Upper lobe of left lung (tissue), 6 donors: ENCODE data around the gene TNS1. TPM values are rescaled to one million over a fixed set of nuclear protein-coding genes. Genes with fewer than 3 reads are reported as not detected.

Source experiments
- ATAC-seq, 2 donors: fragments of 200-7000 bp; cut with Tn5 transposase; one replicate each; pipeline ENCODE4 v1.9.1; 2022; ENCODE audit warnings: mild to moderate bottlenecking in 2 of 2, moderate library complexity in 2 of 2; ENCODE audit not compliant: low FRiP score in 2 of 2
- DNase-seq, 2 donors: peaks; one replicate each; pipeline ENCODE4 v3.0.0-alpha.2; 2019 to 2020
- H3K27ac ChIP-seq, 4 donors: fragments of 200-600 bp; sonication (generic); one replicate each; pipeline ENCODE4 v1.5.1; 2016 to 2019
- H3K27me3 ChIP-seq, 4 donors: fragments of 200-600 bp; sonication (generic); one replicate each; pipeline ENCODE4 v1.5.1; 2017 to 2019
- H3K36me3 ChIP-seq, 4 donors: fragments of 200-600 bp; sonication (generic); one replicate each; pipeline ENCODE4 v1.5.1; 2016 to 2019
- H3K4me1 ChIP-seq, 4 donors: fragments of 200-600 bp; sonication (generic); one replicate each; pipeline ENCODE4 v1.5.1; 2018 to 2019
- H3K4me3 ChIP-seq, 4 donors: fragments of 200-600 bp; sonication (generic); one replicate each; pipeline ENCODE4 v1.5.1; 2017 to 2019; ENCODE audit warnings: mild to moderate bottlenecking in 2 of 4, moderate library complexity in 1 of 4
- H3K9me3 ChIP-seq, 4 donors: fragments of 200-600 bp; sonication (generic); one replicate each; pipeline ENCODE4 v1.5.1; 2018 to 2019
- EP300 ChIP-seq, 4 donors: sonication (generic); formaldehyde crosslinking; IDR thresholded peaks; one replicate each; pipeline ENCODE4 v1.5.1; 2017; ENCODE audit warnings: antibody characterized with exemption in 4 of 4, control low read depth in 2 of 4
- POLR2A ChIP-seq, 4 donors: fragments of 450-650 bp; IDR thresholded peaks; one replicate each; pipeline ENCODE4 v1.5.1; 2016 to 2017; ENCODE audit warnings: antibody characterized with exemption in 4 of 4, mild to moderate bottlenecking in 2 of 4
- POLR2AphosphoS5 ChIP-seq, 2 donors: sonication (generic); formaldehyde crosslinking; IDR thresholded peaks; one replicate each; pipeline ENCODE4 v1.5.1; 2017; ENCODE audit warnings: antibody characterized with exemption in 2 of 2
- WGBS, 2 donors: methylation state at CpG; one replicate each; pipeline ENCODE4 v1.1.5; 2017 to 2018; 5-methylcytosine and 5-hydroxymethylcytosine counted together
- total RNA-seq, 6 donors: library from RNA; depleted of rRNA in 4 of 6; stranded (reverse); fragments of >200 nt in 4 of 6; gene quantifications; one replicate each; pipeline versions ENCODE4 v1.1.0 to v1.2.1, GENCODE V29; 2016 to 2021
- TF ChIP-seq, protein P1 (sequence below), 6 experiments: fragments of 450-650 bp in 4 of 6; fragments of 200-600 bp in 2 of 6; sonication (generic) in 2 of 6; IDR thresholded peaks; one replicate each; pipeline ENCODE4 v1.5.1; 2016 to 2019; ENCODE audit warnings: antibody characterized with exemption in 6 of 6
- donor health status: DM: no; HTN: no; CAD: no; lungs with moderate emphysema.
- donor health status: DM: no; HTN: yes; CAD: no; lungs with severe emphysema.

Gene TNS1
- total RNA-seq, 6 donors from 2014 or later, result 325 to 1,095 (median 550) TPM

DNA sequence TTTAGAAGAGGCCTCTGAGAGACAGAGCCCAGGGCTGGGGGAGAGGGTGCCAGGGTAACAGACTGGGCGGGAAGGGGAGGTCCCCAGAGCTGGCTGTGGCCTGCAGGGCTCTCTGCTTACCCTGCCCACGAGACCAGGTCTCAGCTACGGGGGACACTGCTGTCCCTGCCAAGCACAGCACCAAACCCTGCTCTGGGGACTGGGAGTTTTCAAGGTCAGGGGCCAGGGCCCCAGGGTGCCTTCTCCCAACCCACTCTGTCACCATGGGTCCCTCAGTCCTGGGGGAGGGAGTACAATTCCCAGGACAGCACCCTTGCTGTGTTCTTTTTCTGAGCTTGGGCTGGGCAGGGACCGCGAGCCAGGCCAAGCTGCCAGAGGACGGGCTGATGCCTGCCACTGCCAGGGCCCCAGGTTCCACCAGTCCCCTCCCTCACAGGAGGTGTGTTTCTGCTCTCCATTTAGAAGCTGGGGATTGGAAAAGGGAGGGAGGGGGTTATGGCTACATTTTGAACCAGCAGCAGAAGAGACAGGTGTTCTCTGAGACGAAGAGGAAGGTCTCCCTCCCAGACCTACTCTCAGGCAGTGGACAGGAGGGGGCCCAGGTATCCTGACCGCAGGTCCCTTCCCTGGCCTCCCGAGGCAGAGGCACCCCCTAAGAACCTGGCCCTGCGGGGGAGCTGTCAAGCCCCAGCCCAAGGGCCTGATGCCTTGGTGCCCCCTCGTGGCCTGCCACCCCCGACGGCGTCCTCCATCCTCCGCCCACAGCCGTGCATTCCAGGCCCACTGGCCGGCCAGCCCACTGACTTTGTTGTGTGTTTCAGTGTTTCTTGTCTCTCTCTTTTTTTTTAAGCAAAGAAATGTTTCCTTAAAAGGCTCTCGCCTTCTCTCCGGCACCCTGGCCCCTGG, 80.4 kb downstream of the TNS1 start:
- 26 to 46% methylated on average over 13 to 17 of the region's 19 CpGs for WGBS, 2 donors
- no peak overlapping the region for H3K4me3 ChIP-seq
- no peaks in the 10 kb centered on the region for H3K27me3 ChIP-seq
- peaks cover 87 to 100% (median 94%) of the 10 kb centered on the region in 4 donors for H3K4me1 ChIP-seq
- no peak for TF ChIP-seq POLR2A (IDR thresholded peaks at IDR 0.05)
- TF ChIP-seq, protein P1, sequence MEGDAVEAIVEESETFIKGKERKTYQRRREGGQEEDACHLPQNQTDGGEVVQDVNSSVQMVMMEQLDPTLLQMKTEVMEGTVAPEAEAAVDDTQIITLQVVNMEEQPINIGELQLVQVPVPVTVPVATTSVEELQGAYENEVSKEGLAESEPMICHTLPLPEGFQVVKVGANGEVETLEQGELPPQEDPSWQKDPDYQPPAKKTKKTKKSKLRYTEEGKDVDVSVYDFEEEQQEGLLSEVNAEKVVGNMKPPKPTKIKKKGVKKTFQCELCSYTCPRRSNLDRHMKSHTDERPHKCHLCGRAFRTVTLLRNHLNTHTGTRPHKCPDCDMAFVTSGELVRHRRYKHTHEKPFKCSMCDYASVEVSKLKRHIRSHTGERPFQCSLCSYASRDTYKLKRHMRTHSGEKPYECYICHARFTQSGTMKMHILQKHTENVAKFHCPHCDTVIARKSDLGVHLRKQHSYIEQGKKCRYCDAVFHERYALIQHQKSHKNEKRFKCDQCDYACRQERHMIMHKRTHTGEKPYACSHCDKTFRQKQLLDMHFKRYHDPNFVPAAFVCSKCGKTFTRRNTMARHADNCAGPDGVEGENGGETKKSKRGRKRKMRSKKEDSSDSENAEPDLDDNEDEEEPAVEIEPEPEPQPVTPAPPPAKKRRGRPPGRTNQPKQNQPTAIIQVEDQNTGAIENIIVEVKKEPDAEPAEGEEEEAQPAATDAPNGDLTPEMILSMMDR (IDR thresholded peaks at IDR 0.05), result peak in 4 of 6 experiments; percentile 19 to 47 (median 40)
- peak in 1 of 2 donors; percentile 37 for TF ChIP-seq POLR2AphosphoS5 (IDR thresholded peaks at IDR 0.05)
- DNase-seq (peak in 1 of 2 donors; percentile 87), ATAC-seq (peak; percentile 9 to 37)
- no peaks in the 10 kb centered on the region for H3K9me3 ChIP-seq
- peaks cover 0 to 31% (median 0%) of the 10 kb centered on the region in 4 donors for H3K36me3 ChIP-seq
- peak overlapping the region; percentile 89 to 99 (median 92) for H3K27ac ChIP-seq

DNA sequence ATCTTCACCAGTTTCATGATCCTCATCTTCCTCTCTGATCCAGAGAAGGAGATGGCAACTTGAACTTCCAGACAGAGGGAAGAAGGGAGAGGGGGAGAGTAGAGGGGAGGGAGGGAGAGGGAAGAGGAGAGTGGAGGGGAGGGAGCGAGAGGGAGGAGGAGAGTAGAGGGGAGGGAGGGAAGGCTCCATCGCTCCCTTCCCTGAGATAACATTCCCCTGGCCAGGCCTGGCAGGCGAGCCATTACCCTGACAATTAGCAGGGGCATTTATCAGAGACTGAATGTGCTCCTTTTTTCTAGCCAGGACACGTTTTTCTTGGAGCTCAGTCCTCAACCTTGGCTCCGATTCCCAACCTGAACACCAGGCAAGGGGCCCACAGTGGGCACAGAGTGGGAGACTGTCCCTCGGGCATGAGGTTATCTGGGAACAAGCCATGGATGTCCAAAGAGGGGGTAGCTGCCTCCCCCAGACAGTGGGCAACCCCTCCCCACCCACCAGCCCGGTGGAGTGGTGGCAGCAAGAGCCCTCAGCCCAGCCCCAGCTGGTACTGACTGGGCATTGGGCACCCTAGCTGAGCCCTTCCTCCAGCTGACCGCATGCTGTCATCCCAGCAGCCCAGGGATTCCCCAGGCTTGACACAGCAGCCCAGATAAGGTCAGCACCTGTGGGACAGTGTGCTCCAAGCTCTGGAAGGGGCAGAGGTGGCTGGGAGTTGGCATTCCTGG, 81.8 kb downstream of the TNS1 start:
- 37% methylated on average over 6 to 7 of the region's 8 CpGs for WGBS, 2 donors
- H3K4me1 ChIP-seq, result peaks cover 87 to 100% (median 93%) of the 10 kb centered on the region in 4 donors
- DNase-seq (peak in 1 of 2 donors; percentile 77), ATAC-seq (peak in 1 of 2 donors; percentile 9)
- H3K9me3 ChIP-seq, result no peaks in the 10 kb centered on the region
- H3K4me3 ChIP-seq, result no peak overlapping the region
- no peaks in the 10 kb centered on the region for H3K27me3 ChIP-seq
- H3K36me3 ChIP-seq, result peaks cover 0 to 33% (median 0%) of the 10 kb centered on the region in 4 donors
- TF ChIP-seq POLR2AphosphoS5 (IDR thresholded peaks at IDR 0.05) (peak; percentile 27 to 46), EP300 (IDR thresholded peaks at IDR 0.05) (no peak)
- H3K27ac ChIP-seq, result peak overlapping the region; percentile 89 to 99 (median 92)

DNA sequence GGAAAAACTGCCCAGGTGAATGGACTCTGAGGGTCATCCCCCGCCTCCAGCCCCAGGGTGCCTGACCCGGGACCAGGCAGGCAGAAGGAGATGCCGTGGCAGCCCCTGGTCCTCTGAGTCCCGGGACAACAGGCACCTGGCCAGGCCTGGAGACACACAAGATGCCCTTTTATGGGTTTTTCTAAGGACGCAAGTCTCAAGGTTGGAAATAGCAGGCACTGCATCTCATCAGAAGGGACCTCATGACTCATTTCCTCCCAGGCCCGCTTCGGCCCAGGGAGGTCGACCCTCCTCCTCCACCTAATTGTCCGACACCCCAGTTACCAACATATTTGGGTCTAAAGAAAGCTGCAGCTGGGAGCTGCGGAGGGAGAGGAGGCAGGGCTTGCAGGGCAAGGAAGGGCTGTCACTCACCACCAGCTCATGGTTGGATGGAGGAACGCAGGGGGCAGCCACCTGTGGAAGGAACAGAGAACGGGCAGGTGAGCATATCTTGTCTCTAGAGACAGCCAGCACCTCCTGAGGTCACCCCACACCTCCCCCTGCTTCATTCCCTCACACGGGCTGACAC, 82.9 kb downstream of the TNS1 start:
- no peaks in the 10 kb centered on the region for H3K27me3 ChIP-seq
- TF ChIP-seq POLR2A (IDR thresholded peaks at IDR 0.05) (peak in 1 of 4 donors; percentile 10), POLR2AphosphoS5 (IDR thresholded peaks at IDR 0.05) (peak in 1 of 2 donors; percentile 52)
- TF ChIP-seq, protein P1 (IDR thresholded peaks at IDR 0.05), result no peak
- DNase-seq (no peak), ATAC-seq (no peak)
- H3K4me1 ChIP-seq, result peaks cover 95 to 98% (median 97%) of the 10 kb centered on the region in 4 donors
- no peaks in the 10 kb centered on the region for H3K9me3 ChIP-seq
- H3K27ac ChIP-seq, result peak overlapping the region; percentile 89 to 95 (median 90)
- no peak overlapping the region for H3K4me3 ChIP-seq
- H3K36me3 ChIP-seq, result peaks cover 0 to 39% (median 0%) of the 10 kb centered on the region in 4 donors
- WGBS, 2 donors, result 33 to 35% methylated on average over 11 to 13 of the region's 13 CpGs

DNA sequence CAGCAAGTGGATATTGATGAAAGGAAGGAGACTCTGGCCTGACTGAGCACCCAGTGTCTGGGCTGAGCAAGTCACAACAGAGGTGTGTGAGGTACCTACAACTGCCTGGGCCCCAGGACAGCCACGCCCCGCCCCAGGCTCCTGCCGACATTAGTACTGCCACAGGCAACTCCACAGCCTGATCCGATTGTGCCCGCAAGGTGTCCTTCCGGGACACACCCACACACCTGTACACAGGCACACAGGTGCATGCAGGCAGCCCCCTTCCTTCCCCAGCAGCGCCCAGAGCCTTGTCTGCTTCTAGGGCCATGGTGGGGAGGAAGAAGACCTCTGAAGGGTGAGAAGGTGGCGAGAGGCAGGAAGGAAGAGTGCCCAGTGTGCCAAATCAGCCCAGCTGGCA, 83.6 kb downstream of the TNS1 start:
- peak in 1 of 2 donors; percentile 81 for DNase-seq
- TF ChIP-seq POLR2A (IDR thresholded peaks at IDR 0.05) (no peak), POLR2AphosphoS5 (IDR thresholded peaks at IDR 0.05) (no peak), EP300 (IDR thresholded peaks at IDR 0.05) (no peak)
- TF ChIP-seq, protein P1 (IDR thresholded peaks at IDR 0.05), result no peak
- peaks cover 0 to 43% (median 0%) of the 10 kb centered on the region in 4 donors for H3K36me3 ChIP-seq
- H3K27ac ChIP-seq, result peak overlapping the region; percentile 89 to 95 (median 90)
- peaks cover 98 to 100% (median 99%) of the 10 kb centered on the region in 4 donors for H3K4me1 ChIP-seq
- ATAC-seq, result no peak
- no peaks in the 10 kb centered on the region for H3K9me3 ChIP-seq
- H3K27me3 ChIP-seq, result no peaks in the 10 kb centered on the region
- WGBS, 2 donors, result 53 to 78% methylated on average over 3 to 8 of the region's 8 CpGs
- H3K4me3 ChIP-seq, result peak overlapping the region in 1 of 4 donors; percentile 3
